ENCODE measurements around the gene TMEM14B. TPM values are rescaled to one million over a fixed set of nuclear protein-coding genes. Genes with fewer than 3 reads are reported as not detected.
A peak's percentile ranks its signal among the peaks of the same experiment; 100 is the strongest.
"Not testable (repeated sequence)": the region's sequence is repeated elsewhere in the genome, so short reads cannot be mapped to it uniquely, and the experiment has no call there.

Gene TMEM14B
- total RNA-seq, 4 donors from 2014 or later: 34.9 to 56.7 (median 48.1) TPM

GRCh38 chr6:10742251-10742650, 5.4 kb upstream of the TMEM14B start:
- intact Hi-C loops (cut with DNase I; ENCODE audit: low total_unique reads): no loop called here

GRCh38 chr6:10743515-10743914, 4.1 kb upstream of the TMEM14B start:
- H3K4me3 ChIP-seq (ENCODE audit: low read depth, poor library complexity, severe bottlenecking): no peak overlapping the region
- intact Hi-C loops (cut with DNase I; ENCODE audit: low total_unique reads): no loop called here
- no peak for DNase-seq (ENCODE audit: low spot score in 2 of 2)
- TF ChIP-seq, protein P1, sequence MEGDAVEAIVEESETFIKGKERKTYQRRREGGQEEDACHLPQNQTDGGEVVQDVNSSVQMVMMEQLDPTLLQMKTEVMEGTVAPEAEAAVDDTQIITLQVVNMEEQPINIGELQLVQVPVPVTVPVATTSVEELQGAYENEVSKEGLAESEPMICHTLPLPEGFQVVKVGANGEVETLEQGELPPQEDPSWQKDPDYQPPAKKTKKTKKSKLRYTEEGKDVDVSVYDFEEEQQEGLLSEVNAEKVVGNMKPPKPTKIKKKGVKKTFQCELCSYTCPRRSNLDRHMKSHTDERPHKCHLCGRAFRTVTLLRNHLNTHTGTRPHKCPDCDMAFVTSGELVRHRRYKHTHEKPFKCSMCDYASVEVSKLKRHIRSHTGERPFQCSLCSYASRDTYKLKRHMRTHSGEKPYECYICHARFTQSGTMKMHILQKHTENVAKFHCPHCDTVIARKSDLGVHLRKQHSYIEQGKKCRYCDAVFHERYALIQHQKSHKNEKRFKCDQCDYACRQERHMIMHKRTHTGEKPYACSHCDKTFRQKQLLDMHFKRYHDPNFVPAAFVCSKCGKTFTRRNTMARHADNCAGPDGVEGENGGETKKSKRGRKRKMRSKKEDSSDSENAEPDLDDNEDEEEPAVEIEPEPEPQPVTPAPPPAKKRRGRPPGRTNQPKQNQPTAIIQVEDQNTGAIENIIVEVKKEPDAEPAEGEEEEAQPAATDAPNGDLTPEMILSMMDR (IDR thresholded peaks at IDR 0.05): no peak
- TF ChIP-seq POLR2A (IDR thresholded peaks at IDR 0.05): no peak
- WGBS, 2 donors: 81 to 87% methylated on average over 6 of the region's 6 CpGs

More at GRCh38 chr6:10742251-10742650, 5.4 kb upstream of the TMEM14B start:
- no peak overlapping the region for H3K4me3 ChIP-seq (ENCODE audit: low read depth, poor library complexity, severe bottlenecking)
- no peak for DNase-seq (ENCODE audit: low spot score in 2 of 2)
- TF ChIP-seq, protein P1 (IDR thresholded peaks at IDR 0.05): no peak
- no peak for TF ChIP-seq POLR2A (IDR thresholded peaks at IDR 0.05)
- 96 to 99% methylated on average over 12 of the region's 12 CpGs for WGBS, 2 donors

DNA sequence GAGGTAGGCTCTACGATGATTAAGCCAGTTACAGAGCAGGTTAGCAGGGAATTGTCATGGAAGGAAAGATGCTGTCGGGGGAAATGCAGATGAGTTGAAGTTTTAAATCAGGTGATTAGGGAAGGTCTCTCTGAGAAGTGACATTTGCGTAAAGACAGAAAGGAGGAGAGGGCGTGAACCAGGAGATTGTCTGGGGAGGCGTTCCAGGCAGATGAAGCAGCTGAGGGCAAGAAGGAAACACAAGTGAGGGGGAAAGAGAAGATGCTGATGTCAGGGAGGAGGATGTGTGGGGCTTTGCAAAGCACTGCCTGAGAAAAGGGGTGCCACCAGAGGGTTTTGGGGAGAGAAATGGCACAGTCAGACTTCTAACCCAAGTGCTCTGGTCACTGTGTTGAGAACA, 2.5 kb upstream of the TMEM14B start:
- WGBS, 2 donors: 84 to 88% methylated on average over 5 of the region's 5 CpGs
- H3K4me3 ChIP-seq (ENCODE audit: low read depth, poor library complexity, severe bottlenecking): no peak overlapping the region
- intact Hi-C loops (cut with DNase I; ENCODE audit: low total_unique reads): no loop called here
- TF ChIP-seq, protein P1 (IDR thresholded peaks at IDR 0.05): no peak
- TF ChIP-seq POLR2A (IDR thresholded peaks at IDR 0.05): no peak
- DNase-seq (ENCODE audit: low spot score in 2 of 2): peak in 1 of 2 donors; percentile 23

DNA sequence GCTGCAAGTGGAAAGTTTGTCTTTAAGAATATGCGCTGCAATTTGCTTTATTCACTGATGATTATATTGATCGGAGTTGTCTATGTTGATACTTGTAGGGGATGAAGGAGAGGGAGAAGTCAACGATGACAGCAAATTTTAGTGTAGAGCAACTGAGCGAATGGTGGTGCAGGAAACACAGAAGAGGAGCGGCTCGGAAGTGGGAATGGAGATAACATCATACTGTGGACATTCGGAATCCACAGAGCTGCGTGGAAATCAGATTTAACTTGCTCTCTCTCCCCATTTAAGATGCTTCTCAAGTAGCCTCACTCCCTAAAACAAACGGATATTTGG, 722 bp upstream of the TMEM14B start:
- 38 to 42% methylated on average over 9 of the region's 9 CpGs for WGBS, 2 donors
- no peak for TF ChIP-seq POLR2A (IDR thresholded peaks at IDR 0.05)
- TF ChIP-seq, protein P1 (IDR thresholded peaks at IDR 0.05): no peak
- H3K4me3 ChIP-seq (ENCODE audit: low read depth, poor library complexity, severe bottlenecking): peak overlapping the region; percentile 25
- intact Hi-C loops (cut with DNase I; ENCODE audit: low total_unique reads): no loop called here
- DNase-seq (ENCODE audit: low spot score in 2 of 2): no peak

GRCh38 chr6:10749734-10750133, 2.1 kb downstream of the TMEM14B start:
- TF ChIP-seq, protein P1 (IDR thresholded peaks at IDR 0.05): no peak
- TF ChIP-seq POLR2A (IDR thresholded peaks at IDR 0.05): no peak
- peak in 1 of 2 donors; percentile 28 for DNase-seq (ENCODE audit: low spot score in 2 of 2)
- no peak overlapping the region for H3K4me3 ChIP-seq (ENCODE audit: low read depth, poor library complexity, severe bottlenecking)
- intact Hi-C loops (cut with DNase I; ENCODE audit: low total_unique reads): no loop called here
- 43 to 47% methylated on average over 2 of the region's 2 CpGs for WGBS, 2 donors

DNA sequence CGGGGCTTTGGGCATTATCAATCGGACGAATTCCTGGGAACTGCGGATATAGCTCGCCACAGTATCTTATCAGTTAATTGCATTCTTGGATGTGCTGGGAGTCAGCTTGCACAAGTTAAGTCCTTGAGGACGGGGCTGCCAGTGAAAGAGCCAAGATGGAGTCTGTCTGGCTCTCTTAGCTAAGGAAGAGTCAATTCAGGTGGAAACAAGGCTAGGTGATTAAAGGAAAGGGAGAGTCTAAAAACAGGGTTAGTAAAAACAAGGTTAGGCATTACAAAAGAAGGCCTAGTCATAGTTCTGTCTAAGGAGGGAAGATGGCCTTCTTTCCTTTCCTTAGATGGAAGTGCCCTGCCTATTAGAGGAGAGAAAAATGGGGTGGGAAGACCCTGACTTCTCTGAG, 3.0 kb downstream of the TMEM14B start:
- intact Hi-C loops (cut with DNase I; ENCODE audit: low total_unique reads): not testable (repeated sequence)
- WGBS, 2 donors: 91 to 92% methylated on average over 6 of the region's 6 CpGs

GRCh38 chr6:10751757-10752156, 4.2 kb downstream of the TMEM14B start:
- 65 to 73% methylated on average over 5 of the region's 5 CpGs for WGBS, 2 donors
- H3K4me3 ChIP-seq (ENCODE audit: low read depth, poor library complexity, severe bottlenecking); DNase-seq (ENCODE audit: low spot score in 2 of 2); intact Hi-C loops (cut with DNase I; ENCODE audit: low total_unique reads): not testable (repeated sequence)

More for the DNA sequence above, 3.0 kb downstream of the TMEM14B start:
- not testable (repeated sequence) for DNase-seq (ENCODE audit: low spot score in 2 of 2); H3K4me3 ChIP-seq (ENCODE audit: low read depth, poor library complexity, severe bottlenecking)

Data from lower leg skin (tissue), 4 donors.